Heart right ventricle (tissue), 16 donors: ENCODE results near the gene GNG12. TPM values are rescaled to one million over a fixed set of nuclear protein-coding genes. Genes with fewer than 3 reads are reported as not detected.
"Not testable (repeated sequence)": the region's sequence is repeated elsewhere in the genome, so short reads cannot be mapped to it uniquely, and the experiment has no call there.

Source experiments
- ATAC-seq, 8 donors: fragments of 200-7000 bp; cut with Tn5 transposase; one replicate each; pipeline ENCODE4 v1.9.1; 2020; ENCODE audit warnings: mild to moderate bottlenecking in 8 of 8, moderate library complexity in 8 of 8, moderate number of reproducible peaks in 1 of 8
- DNase-seq, 2 donors: peaks; one replicate each; pipeline ENCODE4 v3.0.0-alpha.2; 2020
- H3K27ac ChIP-seq, 10 donors: fragments of 200-600 bp; sonication (generic) in 2 of 10; one replicate each; pipeline versions ENCODE4 v1.5.0 to v1.8.0; 2020 to 2022; ENCODE audit warnings: mild to moderate bottlenecking in 3 of 10
- H3K27me3 ChIP-seq, 7 donors: fragments of 200-600 bp; one replicate each; pipeline ENCODE4 v1.8.0; 2021 to 2022; ENCODE audit warnings: mild to moderate bottlenecking in 2 of 7
- H3K36me3 ChIP-seq, 9 donors: fragments of 200-600 bp; sonication (generic) in 1 of 9; one replicate each; pipeline versions ENCODE4 v1.5.0 to v1.8.0; 2020 to 2022; ENCODE audit warnings: mild to moderate bottlenecking in 2 of 9
- H3K4me1 ChIP-seq, 9 donors: fragments of 200-600 bp; sonication (generic) in 1 of 9; one replicate each; pipeline versions ENCODE4 v1.5.0 to v1.8.0; 2020 to 2022; ENCODE audit warnings: mild to moderate bottlenecking in 4 of 9
- H3K4me3 ChIP-seq, 10 donors: fragments of 200-600 bp; sonication (generic) in 2 of 10; one replicate each; pipeline versions ENCODE4 v1.5.0 to v1.8.0; 2020 to 2022; ENCODE audit warnings: mild to moderate bottlenecking in 7 of 10, moderate library complexity in 2 of 10
- H3K9me3 ChIP-seq, 11 donors: fragments of 200-600 bp in 10 of 11; sonication (generic) in 2 of 11; one replicate each; pipeline versions ENCODE4 v1.5.0 to v1.8.0; 2013 to 2022; ENCODE audit warnings: mild to moderate bottlenecking in 2 of 11, control low read depth in 1 of 11, moderate library complexity in 1 of 11
- WGBS, 2 donors: extraction: QIAGEN DNeasy Blood & Tissue Kit; methylation state at CpG; one replicate each; pipeline ENCODE4 v1.1.7; 2013; ENCODE audit warnings: inconsistent platforms in 1 of 2; 5-methylcytosine and 5-hydroxymethylcytosine counted together
- intact Hi-C, 10 donors: fragments of 100-400 bp; cut with DNase I; formaldehyde crosslinking; loops; one replicate each; pipeline versions ENCODE4 v1.11.1 to v1.14.2; 2022
- polyA plus RNA-seq, 2 donors: library from polyadenylated mRNA; stranded (reverse); fragments of 200-250 nt; gene quantifications; one replicate each; pipeline ENCODE4 v1.2.3, GENCODE V29; 2013
- total RNA-seq, 10 donors: library from RNA; stranded (reverse); fragmentation: NEBNext Ultra II Directional in 3 of 10; extraction: Animal tissue kit (Norgen Biotek cat#: 25700) in 3 of 10; gene quantifications; one replicate each; pipeline versions ENCODE4 v1.2.1 to v1.2.4, GENCODE V29; 2021 to 2023
- TF ChIP-seq, protein P1 (sequence below), 9 donors: fragments of 200-600 bp; sonication (generic) in 2 of 9; IDR thresholded peaks; one replicate each; pipeline versions ENCODE4 v1.5.0 to v1.8.0; 2021 to 2022; ENCODE audit warnings: antibody characterized with exemption in 9 of 9, mild to moderate bottlenecking in 5 of 9, moderate library complexity in 1 of 9
- donor health status: Arrhythmogenic right ventricular cardiomyopathy.
- donor health status: ischemic (EF 13 %, LVEDD 7.1; RV severe dilation, severe dysfunction).
- donor health status: healthy with polysubstance abuse.
- donor health status: DM: no; HTN: yes; CAD: no.
- donor health status: DM: no; HTN: no; CAD: no.
- donor health status: ischemic (EF 25% LVEDD 6.9; RV normal size, moderate dysfunction).
- donor health status: ischemic (EF 25% LVEDD 5.7; RV mildly dilated, moderate dysfunction).
- donor health status: healthy.
- donor health status: DM: yes; HTN: yes; CAD: no.
- donor health status: Ischemic cardiomyopathy.
- donor health status: ischemic (EF 35%, LVEDD 5.7; RV mildly dilated, moderate dysfunction).
- donor health status: nonischemic (EF 11% LVEDD 7.7; RV severe dilation, severe dysfunction).
- donor health status: DM: yes; HTN: yes; CAD: no.
- donor health status: PGD.
- donor health status: ischemic (EF 29% LVEDD 5.4; RV normal size, mild dysfunction).
- donor health status: nonischemic (EF 23%, LVEDD 6.1; RV moderate dilation, normal function).

GNG12 gene
- total and polyA plus RNA-seq, 12 donors: 8.5 to 49.4 (median 34.5) TPM

GRCh38 chr1:67734323-67734690, 99.0 kb downstream of the GNG12 start:
- Histone ChIP-seq H3K36me3 (no peaks in the 10 kb centered on the region), H3K9me3 (no peaks in the 10 kb centered on the region), H3K4me1 (peaks cover 15 to 61% (median 51%) of the 10 kb centered on the region in 9 donors), H3K4me3 (no peak overlapping the region), H3K27ac (peak overlapping the region in 5 of 10 donors; percentile 38 to 84 (median 44)), H3K27me3 (no peaks in the 10 kb centered on the region)
- DNase-seq: no peak
- intact Hi-C loops: loop anchor here in 1 of 10 donors (5.0 kb wide), 1 partner anchor 37 kb away; no protein-coding TSS in a partner anchor
- TF ChIP-seq, protein P1, sequence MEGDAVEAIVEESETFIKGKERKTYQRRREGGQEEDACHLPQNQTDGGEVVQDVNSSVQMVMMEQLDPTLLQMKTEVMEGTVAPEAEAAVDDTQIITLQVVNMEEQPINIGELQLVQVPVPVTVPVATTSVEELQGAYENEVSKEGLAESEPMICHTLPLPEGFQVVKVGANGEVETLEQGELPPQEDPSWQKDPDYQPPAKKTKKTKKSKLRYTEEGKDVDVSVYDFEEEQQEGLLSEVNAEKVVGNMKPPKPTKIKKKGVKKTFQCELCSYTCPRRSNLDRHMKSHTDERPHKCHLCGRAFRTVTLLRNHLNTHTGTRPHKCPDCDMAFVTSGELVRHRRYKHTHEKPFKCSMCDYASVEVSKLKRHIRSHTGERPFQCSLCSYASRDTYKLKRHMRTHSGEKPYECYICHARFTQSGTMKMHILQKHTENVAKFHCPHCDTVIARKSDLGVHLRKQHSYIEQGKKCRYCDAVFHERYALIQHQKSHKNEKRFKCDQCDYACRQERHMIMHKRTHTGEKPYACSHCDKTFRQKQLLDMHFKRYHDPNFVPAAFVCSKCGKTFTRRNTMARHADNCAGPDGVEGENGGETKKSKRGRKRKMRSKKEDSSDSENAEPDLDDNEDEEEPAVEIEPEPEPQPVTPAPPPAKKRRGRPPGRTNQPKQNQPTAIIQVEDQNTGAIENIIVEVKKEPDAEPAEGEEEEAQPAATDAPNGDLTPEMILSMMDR (IDR thresholded peaks at IDR 0.05): no peak
- no peak for ATAC-seq
- WGBS, 2 donors: 79 to 88% methylated on average over 3 of the region's 3 CpGs

DNA sequence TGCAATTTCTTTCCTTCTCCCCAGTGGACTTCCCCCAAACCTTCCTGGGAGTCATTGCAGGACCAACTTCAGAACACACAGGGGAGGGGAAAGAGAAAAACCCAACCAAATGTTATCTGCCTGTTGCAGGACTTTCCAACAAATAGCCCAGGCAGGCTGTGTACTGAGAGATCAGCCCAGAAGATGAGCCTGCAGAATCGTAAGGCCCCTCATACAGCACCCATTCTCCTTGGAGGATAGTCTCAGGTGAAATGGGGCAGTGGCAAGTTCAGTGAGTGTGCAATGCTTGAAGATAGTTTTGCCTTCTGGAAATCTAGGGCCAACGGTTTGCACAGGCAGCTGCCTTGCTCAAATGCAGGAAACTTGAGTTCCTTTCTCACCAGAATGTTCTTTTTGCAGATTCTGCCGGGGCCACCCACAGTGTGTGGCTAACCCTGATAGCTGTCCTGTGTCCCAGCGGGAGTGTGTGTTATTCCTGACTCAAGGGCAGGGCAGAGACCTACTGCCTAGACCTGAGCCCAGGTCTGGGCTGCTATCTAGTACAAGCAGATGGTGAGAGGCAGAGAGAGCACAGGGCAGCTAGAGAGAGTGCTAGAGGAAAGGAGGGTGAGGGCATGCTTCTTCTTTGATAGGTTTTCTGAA, 99.5 kb downstream of the GNG12 start:
- Histone ChIP-seq H3K4me1 (peaks cover 15 to 61% (median 51%) of the 10 kb centered on the region in 9 donors), H3K27ac (peak overlapping the region in 5 of 10 donors; percentile 38 to 84 (median 44)), H3K9me3 (no peaks in the 10 kb centered on the region), H3K27me3 (no peaks in the 10 kb centered on the region), H3K36me3 (no peaks in the 10 kb centered on the region), H3K4me3 (no peak overlapping the region)
- WGBS, 2 donors: 39 to 48% methylated on average over 4 of the region's 4 CpGs
- DNase-seq (no peak), ATAC-seq (peak in 4 of 8 donors; percentile 13 to 16 (median 14))
- intact Hi-C loops: loop anchor here in 1 of 10 donors (5.0 kb wide), 1 partner anchor 37 kb away; no protein-coding TSS in a partner anchor
- TF ChIP-seq, protein P1 (IDR thresholded peaks at IDR 0.05): no peak

DNA sequence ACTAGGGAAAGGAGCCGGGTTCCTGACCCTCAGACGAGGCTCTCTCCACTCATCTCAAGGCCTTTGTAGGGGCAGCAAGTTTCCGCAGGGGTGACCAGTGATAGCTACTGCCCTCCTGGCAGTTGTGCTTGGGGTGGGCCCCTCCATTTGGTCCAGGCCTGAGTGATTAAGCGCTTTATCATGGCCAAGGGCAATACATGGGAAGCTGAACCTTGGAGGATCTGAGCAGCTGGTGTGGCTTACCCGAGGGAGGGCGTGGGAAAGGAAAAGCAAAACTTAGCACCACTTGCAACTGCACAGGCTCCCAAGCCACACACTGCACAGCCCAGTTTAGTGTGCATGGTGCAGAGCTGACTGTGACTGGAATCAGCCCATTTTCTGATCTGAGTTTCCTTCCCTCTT, 100.5 kb downstream of the GNG12 start:
- DNase-seq (peak; percentile 34 to 62), ATAC-seq (peak; percentile 55 to 84 (median 75))
- Histone ChIP-seq H3K27me3 (no peaks in the 10 kb centered on the region), H3K4me3 (no peak overlapping the region), H3K4me1 (peaks cover 15 to 61% (median 51%) of the 10 kb centered on the region in 9 donors), H3K27ac (peak overlapping the region in 8 of 10 donors; percentile 14 to 76 (median 60)), H3K9me3 (no peaks in the 10 kb centered on the region), H3K36me3 (no peaks in the 10 kb centered on the region)
- TF ChIP-seq, protein P1 (IDR thresholded peaks at IDR 0.05): no peak
- 56 to 68% methylated on average over 6 of the region's 6 CpGs for WGBS, 2 donors
- intact Hi-C loops: loop anchor here in 1 of 10 donors (5.0 kb wide), 1 partner anchor 35 kb away; no protein-coding TSS in a partner anchor

DNA sequence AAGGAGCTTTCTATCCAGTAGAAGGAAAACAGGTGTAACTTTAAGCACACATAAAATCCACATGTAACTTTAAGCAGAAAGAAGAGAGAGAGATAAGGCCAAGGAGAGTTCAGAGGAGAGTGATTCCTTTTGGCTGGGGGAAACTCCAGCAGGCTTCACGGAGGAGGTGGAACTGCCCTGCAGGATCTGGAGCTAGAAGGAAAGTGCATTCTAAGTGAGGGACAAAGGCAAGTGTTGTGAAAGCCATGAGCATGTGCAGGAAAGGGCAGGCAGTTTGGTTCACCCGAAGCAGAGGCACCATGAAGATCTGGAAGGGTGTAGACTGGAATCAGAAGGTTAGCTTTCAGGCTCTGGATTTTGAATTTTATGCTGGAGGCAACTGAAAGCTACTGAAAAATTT, 101.9 kb downstream of the GNG12 start:
- intact Hi-C loops: loop anchor here in 1 of 10 donors (5.0 kb wide), 1 partner anchor 34 kb away; no protein-coding TSS in a partner anchor
- no peak overlapping the region for H3K27ac ChIP-seq
- no peak overlapping the region for H3K4me3 ChIP-seq
- no peaks in the 10 kb centered on the region for H3K9me3 ChIP-seq
- WGBS, 2 donors: 94 to 96% methylated on average over 2 of the region's 2 CpGs
- ATAC-seq (no peak), DNase-seq (no peak)
- peaks cover 11 to 49% (median 43%) of the 10 kb centered on the region in 9 donors for H3K4me1 ChIP-seq
- H3K27me3 ChIP-seq: no peaks in the 10 kb centered on the region
- TF ChIP-seq, protein P1 (IDR thresholded peaks at IDR 0.05): no peak
- no peaks in the 10 kb centered on the region for H3K36me3 ChIP-seq

GRCh38 chr1:67730312-67730711, 103.0 kb downstream of the GNG12 start:
- 95 to 98% methylated on average over 9 of the region's 9 CpGs for WGBS, 2 donors
- H3K4me3 ChIP-seq, H3K36me3 ChIP-seq, DNase-seq, H3K27me3 ChIP-seq, ATAC-seq, H3K9me3 ChIP-seq, H3K27ac ChIP-seq: not testable (repeated sequence)
- intact Hi-C loops: loop anchor here in 1 of 10 donors (5.0 kb wide), 1 partner anchor 33 kb away; no protein-coding TSS in a partner anchor
- H3K4me1 ChIP-seq: peaks cover 7 to 49% (median 38%) of the 10 kb centered on the region in 9 donors
